Activated CD4-positive, alpha-beta T cell treated with anti-CD3 and anti-CD28 coated beads, Interleukin-2, amount 50 U/mL, for 24 hours (primary cell): Measurements from ENCODE around the gene NFIB.

Experiments
- DNase-seq, 2 donors: peaks; one replicate each; pipeline ENCODE4 v3.0.0-alpha.2; 2020; ENCODE audit warnings: low read depth in 1 of 2, low spot score in 1 of 2

Gene NFIB

GRCh38 chr9:14313951-14314423 is at the start of gene NFIB:
NFIB (minus strand) TSS chr9:14314141; CDS start chr9:14313511, 630 bp downstream.
- DNase-seq: no peak

- no peak for DNase-seq
Measured at GRCh38 chr9:14362175-14362574, 48.2 kb upstream of the NFIB start.

- DNase-seq: no peak
Measured at GRCh38 chr9:14361074-14361473, 47.1 kb upstream of the NFIB start.

- DNase-seq: no peak
Measured at GRCh38 chr9:14358523-14358922, 44.6 kb upstream of the NFIB start.

- DNase-seq: no peak
Measured at GRCh38 chr9:14356351-14357265, 42.7 kb upstream of the NFIB start.

GRCh38 chr9:14354201-14354600 is 40.3 kb upstream of the NFIB start:
- no peak for DNase-seq

- peak; percentile 48 to 70 for DNase-seq
Measured at GRCh38 chr9:14353222-14354056, 39.5 kb upstream of the NFIB start.

- no peak for DNase-seq
Measured at GRCh38 chr9:14352503-14352902, 38.6 kb upstream of the NFIB start.

- no peak for DNase-seq
Measured at GRCh38 chr9:14351221-14351836, 37.4 kb upstream of the NFIB start.

GRCh38 chr9:14350754-14351153 is 36.8 kb upstream of the NFIB start:
- DNase-seq: no peak

- no peak for DNase-seq
Measured at GRCh38 chr9:14350349-14350728, 36.4 kb upstream of the NFIB start.

- DNase-seq: no peak
Measured at GRCh38 chr9:14349447-14350348, 35.8 kb upstream of the NFIB start.

GRCh38 chr9:14349146-14349446 is 35.2 kb upstream of the NFIB start:
- DNase-seq: no peak

GRCh38 chr9:14348373-14349145 is 34.6 kb upstream of the NFIB start:
- DNase-seq: no peak

GRCh38 chr9:14348123-14348372 is 34.1 kb upstream of the NFIB start:
- no peak for DNase-seq

GRCh38 chr9:14347406-14348122 is 33.6 kb upstream of the NFIB start:
- no peak for DNase-seq

- no peak for DNase-seq
Measured at GRCh38 chr9:14346811-14347405, 33.0 kb upstream of the NFIB start.

GRCh38 chr9:14346231-14346791 is 32.4 kb upstream of the NFIB start:
- DNase-seq: no peak
